Measurements from ENCODE around the gene TRAPPC12. TPM values are rescaled to one million over a fixed set of nuclear protein-coding genes. Genes with fewer than 3 reads are reported as not detected.

The TRAPPC12 gene
- total RNA-seq, 2 donors from 2014 or later = 98.2 to 103 TPM

GRCh38 chr2:3403587-3404334 lies 24.3 kb downstream of the TRAPPC12 start:
- Mint-ChIP-seq H3K27ac (peak overlapping the region; percentile 22), H3K9me3 (no peaks in the 10 kb centered on the region), H3K27me3 (ENCODE audit: insufficient read depth) (no peaks in the 10 kb centered on the region), H3K4me3 (no peak overlapping the region), H3K36me3 (ENCODE audit: low read depth) (peaks cover 41% of the 10 kb centered on the region), H3K4me1 (peaks cover 13% of the 10 kb centered on the region)
- no peak for DNase-seq
- Histone ChIP-seq H3K36me3 (ENCODE audit: control insufficient read depth, insufficient read depth, low read length) (peaks cover 42% of the 10 kb centered on the region), H3K9ac (ENCODE audit: extremely low read depth, low read length, poor library complexity, severe bottlenecking) (no peak overlapping the region), H3K4me1 (ENCODE audit: control insufficient read depth, insufficient read depth, low read length) (peaks cover 10% of the 10 kb centered on the region), H3K27ac (ENCODE audit: low read depth, low read length) (no peak overlapping the region), H3K27me3 (ENCODE audit: control insufficient read depth, insufficient read depth, low read length, poor library complexity, severe bottlenecking) (no peaks in the 10 kb centered on the region), H3K9me3 (ENCODE audit: control insufficient read depth, low read length) (no peaks in the 10 kb centered on the region), H3K4me3 (ENCODE audit: low read length) (no peak overlapping the region)
- no peak for TF ChIP-seq CTCF (conservative IDR thresholded peaks at IDR 0.05)
- 93 to 94% methylated on average over 9 to 11 of the region's 11 CpGs for WGBS, 2 experiments (ENCODE audit: insufficient coverage in 1 of 2, insufficient read length in 1 of 2)

- no peak for TF ChIP-seq CTCF (conservative IDR thresholded peaks at IDR 0.05)
- no peak overlapping the region for H3K4me3 Mint-ChIP-seq
- no peak overlapping the region for H3K27ac ChIP-seq (ENCODE audit: low read depth, low read length)
- 88% methylated on average over 10 to 11 of the region's 11 CpGs for WGBS, 2 experiments (ENCODE audit: insufficient coverage in 1 of 2, insufficient read length in 1 of 2)
- peaks cover 45% of the 10 kb centered on the region for H3K36me3 ChIP-seq (ENCODE audit: control insufficient read depth, insufficient read depth, low read length)
- H3K4me1 Mint-ChIP-seq = peaks cover 6% of the 10 kb centered on the region
- H3K9me3 Mint-ChIP-seq = no peaks in the 10 kb centered on the region
- H3K4me3 ChIP-seq (ENCODE audit: low read length) = no peak overlapping the region
- no peak overlapping the region for H3K9ac ChIP-seq (ENCODE audit: extremely low read depth, low read length, poor library complexity, severe bottlenecking)
- H3K27me3 ChIP-seq (ENCODE audit: control insufficient read depth, insufficient read depth, low read length, poor library complexity, severe bottlenecking) = no peaks in the 10 kb centered on the region
- no peaks in the 10 kb centered on the region for H3K9me3 ChIP-seq (ENCODE audit: control insufficient read depth, low read length)
- H3K27me3 Mint-ChIP-seq (ENCODE audit: insufficient read depth) = no peaks in the 10 kb centered on the region
- H3K4me1 ChIP-seq (ENCODE audit: control insufficient read depth, insufficient read depth, low read length) = peaks cover 6% of the 10 kb centered on the region
- no peak for DNase-seq
- peaks cover 43% of the 10 kb centered on the region for H3K36me3 Mint-ChIP-seq (ENCODE audit: low read depth)
- H3K27ac Mint-ChIP-seq = no peak overlapping the region
Observed at GRCh38 chr2:3404349-3404894, 24.9 kb downstream of the TRAPPC12 start.

DNA sequence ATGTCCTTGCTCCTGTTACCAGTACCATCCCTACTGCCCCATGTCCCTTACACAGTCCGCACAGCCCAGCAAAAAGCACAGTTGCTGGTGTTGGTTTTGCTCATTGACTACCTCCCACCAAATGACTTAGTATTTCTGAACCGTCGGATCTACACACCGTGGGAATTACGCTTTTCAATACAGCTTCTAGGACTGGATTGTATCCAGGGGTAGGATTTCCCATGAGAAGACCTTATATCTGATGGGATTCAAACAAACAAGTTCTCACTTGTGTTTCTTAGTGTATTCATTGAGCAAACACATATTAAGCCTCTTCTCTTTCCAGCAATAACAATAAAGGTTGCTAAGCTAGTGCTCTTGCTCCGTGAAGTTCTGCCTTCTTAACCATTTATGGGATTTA lies 25.8 kb downstream of the TRAPPC12 start:
- Histone ChIP-seq H3K27me3 (ENCODE audit: control insufficient read depth, insufficient read depth, low read length, poor library complexity, severe bottlenecking) (no peaks in the 10 kb centered on the region), H3K4me1 (ENCODE audit: control insufficient read depth, insufficient read depth, low read length) (no peaks in the 10 kb centered on the region), H3K27ac (ENCODE audit: low read depth, low read length) (no peak overlapping the region), H3K36me3 (ENCODE audit: control insufficient read depth, insufficient read depth, low read length) (peaks cover 48% of the 10 kb centered on the region), H3K9me3 (ENCODE audit: control insufficient read depth, low read length) (no peaks in the 10 kb centered on the region), H3K4me3 (ENCODE audit: low read length) (no peak overlapping the region), H3K9ac (ENCODE audit: extremely low read depth, low read length, poor library complexity, severe bottlenecking) (no peak overlapping the region)
- H3K27ac Mint-ChIP-seq = peak overlapping the region; percentile 80
- no peak for DNase-seq
- H3K36me3 Mint-ChIP-seq (ENCODE audit: low read depth) = peaks cover 49% of the 10 kb centered on the region
- no peak overlapping the region for H3K4me3 Mint-ChIP-seq
- H3K4me1 Mint-ChIP-seq = peaks cover 2% of the 10 kb centered on the region
- H3K9me3 Mint-ChIP-seq = no peaks in the 10 kb centered on the region
- TF ChIP-seq CTCF (conservative IDR thresholded peaks at IDR 0.05) = no peak
- WGBS, 2 experiments (ENCODE audit: insufficient coverage in 1 of 2, insufficient read length in 1 of 2) = 99 to 100% methylated on average over 4 to 6 of the region's 6 CpGs
- H3K27me3 Mint-ChIP-seq (ENCODE audit: insufficient read depth) = no peaks in the 10 kb centered on the region
